Stimulated activated CD4-positive, alpha-beta T cell treated with anti-CD3 and anti-CD28 coated beads, Interleukin-4, amount 100 ng/mL, for 24 hours (primary cell): ENCODE results near the gene CD1B.
"Not testable (repeated sequence)": the region's sequence is repeated elsewhere in the genome, so short reads cannot be mapped to it uniquely, and the experiment has no call there.

Experiments used
- DNase-seq: peaks from one replicate; pipeline ENCODE4 v3.0.0-alpha.2; 2020

Gene CD1B

DNA sequence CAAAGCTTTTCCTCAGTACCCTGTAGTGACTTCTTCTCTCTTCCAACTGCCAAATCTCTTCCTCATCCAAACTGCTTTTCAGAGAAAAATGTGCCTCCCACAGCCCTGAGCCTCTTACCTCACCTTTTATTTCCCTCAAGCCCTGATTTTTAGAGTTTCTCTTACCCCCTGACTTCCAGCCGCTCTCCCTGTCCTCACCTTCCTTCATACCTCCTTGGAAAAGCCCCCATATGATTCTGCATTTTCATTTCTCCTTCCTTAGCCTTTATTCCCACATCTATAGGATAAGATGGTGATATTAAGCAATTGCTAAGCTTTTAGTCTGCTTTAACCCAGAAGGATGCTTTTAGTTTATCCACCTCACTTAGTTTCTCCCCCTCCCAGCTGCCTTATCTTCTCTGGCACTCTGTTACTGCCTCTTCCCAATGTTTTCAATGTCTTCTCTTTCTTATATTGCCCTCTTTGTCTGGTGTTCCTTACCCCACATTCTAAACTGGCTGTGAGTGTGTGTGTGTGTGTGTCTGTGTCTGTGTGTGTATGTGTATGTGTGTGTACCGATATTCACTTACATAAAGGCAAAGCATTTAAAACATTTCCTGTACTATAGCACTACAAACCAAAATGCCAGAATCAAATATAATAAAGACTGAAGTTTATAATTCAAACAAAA lies at the start of gene CD1B:
Gene CD1B, minus strand, starts transcription at position 51 of the 670 bp plus-strand sequence. CDS start 108 bp downstream, outside the sequence.
- no peak for DNase-seq

DNA sequence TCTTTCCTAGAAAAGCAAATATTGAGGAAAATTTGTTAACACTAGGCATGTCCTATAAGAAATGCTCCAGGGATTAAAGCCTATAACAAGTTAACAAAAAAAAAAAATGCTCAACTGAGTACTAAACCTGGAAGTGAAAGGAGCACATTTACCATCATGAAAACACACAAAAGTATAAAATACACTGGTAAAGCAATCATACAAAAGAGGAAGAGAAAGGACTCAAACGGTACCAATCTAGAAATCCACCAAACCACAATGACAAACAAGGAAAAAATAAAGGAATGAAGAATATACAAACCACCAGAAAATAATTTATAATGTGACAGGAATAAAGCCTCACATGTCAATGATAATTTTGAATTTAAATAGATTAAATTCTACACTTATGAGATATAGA lies 43.5 kb upstream of the CD1B start:
- no peak for DNase-seq

DNA sequence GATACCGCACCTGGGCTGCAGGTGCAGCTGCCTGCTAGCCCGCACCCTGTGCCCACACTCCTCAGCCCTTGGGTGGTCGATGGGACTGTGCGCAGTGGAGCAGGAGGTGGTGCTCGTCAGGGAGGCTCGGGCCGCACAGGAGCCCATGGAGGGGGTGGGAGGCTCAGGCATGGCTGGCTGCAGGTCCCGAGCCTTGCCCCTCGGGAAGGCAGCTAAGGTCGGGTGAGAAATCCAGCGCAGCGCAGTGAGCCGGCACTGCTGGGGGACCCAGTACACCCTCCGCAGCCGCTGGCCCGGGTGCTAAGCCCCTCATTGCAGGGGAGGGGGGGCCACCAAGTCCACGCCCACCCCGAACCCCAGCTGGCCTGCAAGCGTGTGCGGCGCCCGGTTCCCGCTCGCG lies 42.8 kb upstream of the CD1B start:
- DNase-seq, result not testable (repeated sequence)

DNA sequence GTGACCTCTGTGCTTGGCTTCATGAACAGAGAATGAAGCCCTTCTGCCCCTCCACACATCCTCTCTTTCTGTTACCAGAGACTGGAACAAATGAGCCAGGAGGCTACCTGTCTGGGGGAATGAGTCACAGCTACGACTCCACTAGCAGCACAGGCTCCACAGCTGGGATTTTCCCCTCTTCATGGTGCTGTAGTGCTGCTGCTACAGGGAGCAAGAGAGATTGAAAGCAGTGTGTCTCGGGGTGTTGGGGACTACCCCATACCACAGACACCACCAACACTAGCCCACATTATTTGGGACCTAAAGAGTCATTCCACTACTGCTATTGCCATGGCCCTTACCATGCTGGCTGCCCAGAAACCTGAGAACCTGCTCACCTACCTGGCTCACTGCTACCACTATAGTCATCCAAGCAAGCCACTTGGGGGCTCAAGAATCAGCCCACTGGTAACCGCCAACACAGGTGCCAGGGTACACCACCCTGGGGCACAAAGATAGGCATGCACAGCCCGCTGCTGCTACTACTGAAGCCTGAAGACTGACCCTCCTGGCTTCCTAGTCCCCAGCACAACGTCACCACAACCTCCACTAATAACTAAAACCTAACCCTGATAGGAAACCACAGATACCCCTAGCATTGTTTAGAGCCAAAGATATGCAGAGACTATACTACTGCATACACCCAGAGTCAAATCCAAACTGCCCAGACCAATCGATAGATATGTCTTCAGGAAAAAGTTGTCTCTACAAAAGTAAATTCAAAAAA lies 40.0 kb upstream of the CD1B start:
- DNase-seq, result peak; percentile 20

DNA sequence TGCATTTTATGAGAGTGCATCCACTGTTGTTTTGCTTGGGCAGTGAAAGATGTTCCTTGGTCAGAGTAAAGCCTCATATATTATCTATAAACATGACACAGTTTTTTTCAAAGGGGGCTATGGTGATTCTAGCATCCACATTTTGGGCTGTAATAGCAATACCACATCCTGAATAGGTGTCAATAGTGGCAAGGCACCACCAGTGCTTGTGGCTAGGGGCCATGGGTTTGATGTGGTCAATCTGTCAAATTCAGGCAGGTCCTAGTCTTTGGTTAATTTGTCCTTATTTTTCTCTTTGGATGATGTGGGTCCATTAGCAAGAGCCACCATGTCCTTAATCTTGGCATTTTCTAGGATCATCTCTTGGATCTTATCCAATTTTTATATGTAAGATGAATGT lies 35.5 kb upstream of the CD1B start:
- no peak for DNase-seq

DNA sequence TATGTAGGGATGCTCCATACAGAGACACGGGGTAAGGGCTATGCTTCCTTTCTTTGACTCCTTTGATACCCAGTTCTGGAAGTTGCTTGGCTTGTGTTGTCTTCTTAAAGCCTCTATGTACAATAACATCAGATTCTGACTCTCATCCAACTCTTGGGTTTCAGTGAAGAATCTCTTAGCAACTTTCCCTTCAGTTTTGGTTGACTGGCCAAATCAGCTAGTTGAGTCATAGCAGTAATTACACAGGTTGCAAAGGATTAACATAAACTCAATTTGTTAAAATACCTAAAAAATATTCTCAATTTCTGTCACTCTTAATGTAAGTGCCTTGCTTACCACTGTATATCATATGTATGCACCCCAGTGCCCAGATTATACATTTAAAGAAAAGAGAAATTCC lies 31.6 kb upstream of the CD1B start:
- DNase-seq, result no peak

DNA sequence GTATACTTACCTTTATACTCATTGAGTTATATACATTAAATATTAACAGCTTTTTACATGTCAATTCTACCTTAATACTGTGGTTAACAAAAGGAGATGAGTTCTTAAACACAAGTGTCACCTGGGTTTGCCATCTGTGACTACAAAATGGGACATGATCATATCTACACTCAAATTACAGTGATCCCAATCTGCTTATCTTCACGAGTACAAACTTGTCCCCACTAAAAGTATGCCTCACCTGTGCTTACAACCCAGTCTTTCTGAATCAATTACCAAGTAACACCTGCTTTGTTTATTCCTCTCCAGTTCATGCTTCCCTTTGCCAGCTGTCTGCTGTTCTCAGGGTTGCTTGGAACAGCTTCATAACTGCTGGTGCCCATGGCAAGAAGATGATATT lies 31.2 kb upstream of the CD1B start:
- DNase-seq, result no peak

DNA sequence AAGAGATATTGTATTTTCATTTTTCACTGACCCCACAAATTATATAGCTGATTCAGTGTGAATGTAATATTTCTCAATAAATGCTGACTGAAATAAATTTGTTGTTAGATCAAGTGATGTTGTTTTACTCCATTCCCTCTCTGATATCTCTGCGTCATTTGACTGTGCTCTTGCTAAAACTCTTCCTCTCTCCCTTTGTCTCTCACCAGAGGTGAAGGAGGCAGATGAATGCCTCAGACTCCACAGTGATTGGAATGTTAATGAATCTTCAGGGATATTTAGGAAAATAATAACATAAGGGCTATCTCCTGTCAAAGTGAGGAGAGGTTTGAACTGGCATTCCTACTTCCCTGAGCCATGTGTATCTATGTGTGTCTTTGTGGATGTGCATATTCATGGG lies 26.1 kb upstream of the CD1B start:
- no peak for DNase-seq

DNA sequence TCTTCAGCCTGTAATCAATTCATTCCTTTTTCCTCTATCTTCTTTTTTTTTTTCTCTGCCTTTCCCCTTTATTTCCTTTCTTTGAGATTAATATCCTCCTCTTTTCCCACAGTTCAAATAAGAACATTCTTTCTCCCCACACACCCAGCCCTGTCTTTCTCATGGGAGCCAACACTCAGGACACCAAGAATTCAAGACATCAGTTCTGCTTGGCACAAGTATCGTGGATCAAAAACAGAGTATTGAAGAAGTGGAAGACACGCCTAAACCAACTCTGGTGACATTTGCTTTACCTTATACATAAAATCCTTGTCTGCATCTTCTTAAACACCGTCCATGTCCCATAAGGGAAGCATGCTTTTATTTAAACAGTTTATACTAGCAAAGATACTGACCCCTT lies 25.3 kb upstream of the CD1B start:
- no peak for DNase-seq

DNA sequence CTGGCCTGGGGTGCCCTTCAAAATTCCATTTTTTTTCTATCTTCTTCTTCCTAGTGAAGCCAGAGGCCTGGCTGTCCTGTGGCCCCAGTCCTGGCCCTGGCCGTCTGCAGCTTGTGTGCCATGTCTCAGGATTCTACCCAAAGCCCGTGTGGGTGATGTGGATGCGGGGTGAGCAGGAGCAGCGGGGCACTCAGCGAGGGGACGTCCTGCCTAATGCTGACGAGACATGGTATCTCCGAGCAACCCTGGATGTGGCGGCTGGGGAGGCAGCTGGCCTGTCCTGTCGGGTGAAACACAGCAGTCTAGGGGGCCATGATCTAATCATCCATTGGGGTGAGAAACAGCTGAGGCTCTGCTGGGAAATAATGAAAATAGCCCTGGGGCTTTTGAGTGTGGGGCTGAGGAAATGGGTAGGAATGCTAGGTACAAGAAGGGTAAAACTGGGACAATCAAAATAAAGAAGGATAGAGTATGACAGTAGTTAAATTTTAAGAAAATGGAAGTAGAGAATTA lies 24.5 kb upstream of the CD1B start:
- no peak for DNase-seq

DNA sequence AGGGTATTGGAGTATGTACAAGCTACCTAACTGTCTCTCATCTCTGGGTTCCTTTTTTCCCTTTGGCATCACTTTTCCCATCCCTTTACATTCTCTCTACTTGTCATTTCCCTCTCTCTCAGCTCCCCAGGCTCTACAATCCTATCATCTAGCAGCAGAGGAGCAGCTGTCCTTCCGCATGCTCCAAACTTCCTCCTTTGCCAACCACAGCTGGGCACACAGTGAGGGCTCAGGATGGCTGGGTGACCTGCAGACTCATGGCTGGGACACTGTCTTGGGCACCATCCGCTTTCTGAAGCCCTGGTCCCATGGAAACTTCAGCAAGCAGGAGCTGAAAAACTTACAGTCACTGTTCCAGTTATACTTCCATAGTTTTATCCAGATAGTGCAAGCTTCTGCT lies 22.9 kb upstream of the CD1B start:
- no peak for DNase-seq

DNA sequence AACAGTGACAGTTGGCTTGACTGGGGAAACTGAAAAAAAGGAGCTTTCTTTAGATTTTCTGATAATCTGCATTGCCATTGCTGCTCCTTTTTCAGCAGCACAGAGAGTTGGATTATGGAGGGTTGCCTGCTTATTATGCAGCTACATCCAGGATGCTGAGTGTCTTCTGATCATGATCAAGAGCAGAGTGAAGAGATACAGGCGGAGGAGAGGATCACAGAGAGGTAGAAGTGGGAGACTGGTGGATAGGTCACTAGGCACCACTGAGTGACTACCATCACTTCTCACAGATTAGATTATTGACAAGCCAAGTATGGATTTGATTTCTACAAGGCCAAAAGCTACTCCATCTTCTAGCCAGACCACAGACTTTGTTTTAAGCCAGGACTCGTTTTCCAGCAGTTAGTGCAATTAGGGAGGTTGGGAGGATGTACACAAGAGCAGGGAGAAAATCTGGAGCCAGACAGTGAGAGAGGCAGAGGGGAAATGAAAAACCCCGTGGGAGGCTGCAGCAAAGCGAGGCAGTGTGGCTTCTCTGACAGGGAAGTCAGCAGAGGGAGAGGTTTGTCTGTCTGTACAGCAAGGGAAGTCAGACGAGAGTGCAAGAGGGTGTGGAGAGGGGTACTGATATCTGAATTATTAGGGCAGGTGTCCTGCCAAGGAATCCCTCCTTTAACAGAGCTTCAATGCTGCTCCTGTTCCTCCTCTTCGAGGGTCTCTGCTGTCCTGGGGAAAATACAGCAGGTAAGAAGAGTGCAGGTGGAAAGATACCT lies 22.2 kb upstream of the CD1B start, which contains the start of gene CD1E:
Gene CD1E, plus strand, starts transcription at position 592 of the 773 bp plus-strand sequence. Its CDS starts 95 bp downstream, at position 687.
- no peak for DNase-seq

DNA sequence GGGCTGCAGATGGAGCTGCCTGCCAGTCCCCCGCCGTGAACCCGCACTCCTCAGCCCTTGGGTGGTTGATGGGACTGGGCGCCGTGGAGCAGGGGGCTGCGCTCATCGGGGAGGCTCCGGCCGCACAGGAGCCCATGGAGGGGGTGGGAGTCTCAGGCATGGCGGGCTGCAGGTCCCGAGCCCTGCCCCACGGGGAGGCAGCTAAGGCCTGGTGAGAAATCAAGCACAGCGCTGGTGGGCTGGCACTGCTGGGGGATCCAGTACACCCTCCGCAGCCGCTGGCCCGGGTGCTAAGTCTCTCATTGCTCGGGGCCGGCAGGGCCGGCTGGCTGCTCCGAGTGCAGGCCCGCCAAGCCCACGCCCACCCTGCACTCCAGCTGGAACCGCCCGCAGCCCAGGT lies 17.6 kb upstream of the CD1B start:
- not testable (repeated sequence) for DNase-seq

DNA sequence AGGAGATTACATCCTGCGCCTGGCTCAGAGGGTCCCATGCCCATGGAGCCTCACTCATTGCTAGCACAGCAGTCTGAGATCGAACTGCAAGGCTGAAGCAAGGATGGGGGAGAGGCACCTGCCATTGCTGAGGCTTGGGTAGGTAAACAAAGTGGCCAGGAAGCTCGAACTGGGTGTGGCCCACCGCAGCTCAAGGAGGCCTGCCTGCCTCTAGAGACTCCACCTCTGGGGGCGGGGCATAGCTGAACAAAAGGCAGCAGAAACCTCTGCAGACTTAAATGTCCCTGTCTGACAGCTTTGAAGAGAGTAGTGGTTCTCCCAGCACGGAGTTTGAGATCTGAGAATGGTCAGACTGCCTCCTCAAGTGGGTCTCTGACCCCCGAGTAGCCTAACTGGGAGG lies 5.1 kb upstream of the CD1B start:
- DNase-seq, result not testable (repeated sequence)

DNA sequence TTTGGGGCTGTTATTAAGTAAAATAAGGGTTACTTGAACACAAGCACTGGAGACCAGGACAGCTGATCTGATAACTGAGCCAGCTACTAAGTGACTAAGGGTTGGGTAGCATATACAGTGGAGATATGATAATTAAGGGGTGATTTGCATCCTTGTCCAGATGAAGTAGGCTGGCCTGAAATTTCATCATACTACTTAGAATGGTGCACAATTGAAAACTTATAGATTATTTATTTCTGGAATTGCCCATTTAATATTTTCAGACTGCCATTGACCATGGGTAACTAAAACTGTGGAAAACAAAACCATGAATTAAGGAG lies 3.8 kb upstream of the CD1B start:
- DNase-seq, result no peak

DNA sequence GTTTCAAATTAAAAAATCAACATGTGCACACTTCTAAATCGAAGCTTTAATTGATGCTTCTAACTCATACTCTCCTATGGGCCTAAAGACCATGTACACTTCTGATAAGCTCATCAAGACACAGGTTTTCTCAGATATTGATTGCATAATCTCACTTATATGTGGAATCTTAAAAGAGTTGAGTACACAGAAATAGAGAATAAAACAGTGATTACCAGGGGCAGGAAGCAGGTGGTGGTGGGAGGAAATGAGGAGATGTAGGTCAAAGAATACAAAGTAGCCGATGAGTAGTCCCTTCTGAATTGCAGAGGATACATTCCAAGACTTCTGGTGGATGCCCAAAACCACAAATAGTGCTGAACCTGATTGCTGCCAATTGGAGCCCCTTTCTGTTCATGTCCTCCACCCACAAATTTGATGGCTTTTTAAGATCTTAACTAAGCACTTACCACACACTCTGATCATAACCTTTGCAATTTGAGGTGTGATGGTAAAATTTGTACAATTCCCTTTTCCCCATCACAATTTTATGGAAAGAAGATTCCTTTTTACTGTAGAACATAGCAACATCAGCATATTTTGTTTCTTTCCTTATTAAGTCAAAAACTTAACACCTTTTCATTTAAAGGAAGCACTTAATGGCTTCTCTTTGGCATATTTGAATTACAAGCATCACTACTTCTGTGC lies 3.3 kb upstream of the CD1B start:
- no peak for DNase-seq

DNA sequence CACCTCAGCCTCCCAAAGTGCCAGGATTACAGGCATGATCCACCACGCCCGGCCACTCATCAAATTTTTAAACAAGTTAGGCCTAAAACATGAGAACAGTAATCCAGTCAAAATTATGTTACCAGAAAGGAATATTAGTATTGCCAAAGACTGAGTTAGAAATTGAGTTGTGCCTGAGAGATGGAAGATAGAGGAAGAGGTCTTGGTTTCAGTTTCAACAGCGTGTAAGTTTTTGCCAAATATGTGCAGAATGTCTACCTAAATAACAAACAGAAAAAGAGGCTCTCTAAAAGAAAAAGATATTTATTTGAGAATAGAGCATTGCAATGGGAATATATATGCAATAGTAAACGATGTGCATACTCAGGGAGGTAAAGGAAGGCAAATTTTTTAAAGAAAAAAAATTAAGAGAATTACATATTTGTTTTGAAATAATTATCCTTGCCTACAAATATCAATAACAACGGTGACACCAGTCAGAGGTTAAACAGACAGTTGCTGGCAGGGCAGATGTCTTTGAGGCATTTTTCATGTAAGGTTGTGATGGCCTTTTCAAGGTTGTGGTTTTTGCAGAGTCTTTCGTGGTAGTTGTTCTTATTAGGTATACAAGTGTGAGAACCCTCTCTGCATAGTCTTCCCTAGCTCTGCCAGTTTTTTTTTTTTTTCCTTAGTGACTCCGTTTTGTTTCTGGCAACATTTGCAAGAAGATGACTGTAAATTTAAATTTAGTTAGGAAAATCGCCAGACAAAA lies 2.2 kb upstream of the CD1B start:
- DNase-seq, result no peak

DNA sequence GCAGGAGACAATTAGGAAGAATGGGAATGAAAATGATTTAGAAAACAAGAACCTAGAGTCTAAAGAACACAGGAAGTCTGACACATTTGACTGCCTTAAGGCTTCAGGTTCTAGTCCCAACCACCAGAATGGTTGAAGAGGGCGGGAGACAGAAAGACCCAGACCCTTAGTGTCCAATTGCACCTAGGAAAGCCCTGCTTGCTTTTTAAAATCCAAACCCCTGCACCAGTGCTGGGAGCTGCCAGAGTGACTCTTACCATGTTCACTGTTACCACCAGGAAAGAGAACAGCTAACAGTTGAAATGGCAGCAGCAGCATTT lies 265 bp downstream of the CD1B start:
- DNase-seq, result no peak

DNA sequence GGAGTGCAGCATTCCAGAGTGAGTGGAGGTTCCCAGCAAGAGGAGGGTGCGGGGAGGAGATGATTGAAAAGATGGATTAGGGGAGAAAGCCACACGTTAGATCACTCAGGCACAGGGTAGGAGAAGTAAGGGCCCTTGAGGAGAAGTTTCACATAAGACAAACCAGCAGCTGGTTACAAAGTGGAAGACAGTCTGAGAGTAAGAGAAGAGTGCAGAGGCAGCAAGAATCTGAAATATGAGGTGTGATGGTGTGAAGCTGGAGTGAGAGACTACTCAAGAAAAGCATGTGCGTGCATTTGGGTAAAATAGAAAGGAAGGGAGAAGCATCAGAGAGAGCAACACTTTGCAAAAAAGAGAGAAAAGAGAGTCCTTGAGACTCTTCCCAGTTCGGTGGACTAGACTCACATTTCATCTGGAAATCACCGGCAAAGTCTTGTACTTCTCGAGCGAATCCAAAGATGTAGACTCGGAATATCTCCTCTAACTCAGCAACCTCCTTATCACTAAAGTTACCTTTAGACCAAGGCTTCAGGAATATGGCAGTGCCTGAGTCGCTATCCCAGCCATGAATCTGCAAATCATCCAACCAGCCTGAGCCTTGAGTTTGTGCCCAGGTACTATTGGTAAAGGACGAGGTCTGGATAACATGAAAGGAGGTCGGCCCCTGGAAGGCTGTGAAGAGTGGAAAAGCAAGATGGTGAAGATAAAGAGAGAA lies 783 bp downstream of the CD1B start:
- DNase-seq, result no peak

DNA sequence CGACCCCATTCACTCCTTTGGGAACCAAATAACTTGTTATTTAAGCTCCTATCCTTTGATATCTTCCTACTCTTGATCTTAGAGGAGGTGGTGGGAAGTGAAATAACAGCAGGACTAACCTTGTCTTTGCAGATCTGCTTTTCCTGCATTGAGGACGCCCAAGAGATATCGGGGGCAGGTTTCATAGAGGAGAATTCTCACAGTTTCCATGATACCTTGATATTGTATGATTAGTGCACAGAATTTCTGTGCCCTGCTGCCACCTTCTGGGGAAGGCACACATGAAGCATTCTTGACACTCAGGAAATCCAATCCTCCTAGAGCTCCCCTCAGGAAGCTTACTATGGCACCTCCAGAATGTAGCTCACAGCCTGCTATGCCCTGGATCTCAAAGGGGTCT lies 1.6 kb downstream of the CD1B start:
- DNase-seq, result no peak

DNA sequence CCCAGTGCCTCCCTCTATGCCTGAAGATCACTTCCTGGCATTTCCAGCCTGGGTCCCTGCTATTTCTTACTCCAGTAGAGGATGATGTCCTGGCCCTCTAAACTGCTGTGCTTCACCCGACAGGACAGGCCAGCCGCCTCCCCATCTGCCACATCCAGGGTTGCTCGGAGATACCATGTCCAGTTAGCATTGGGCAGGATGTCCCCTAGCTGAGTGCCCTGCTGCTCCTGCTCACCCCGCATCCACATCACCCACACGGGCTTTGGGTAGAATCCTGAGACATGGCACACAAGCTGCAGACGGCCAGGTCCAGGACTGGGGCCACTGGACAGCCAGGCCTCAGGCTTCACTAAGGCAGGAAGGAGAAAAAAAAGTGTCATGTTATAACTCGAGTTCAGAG lies 2.0 kb downstream of the CD1B start:
- no peak for DNase-seq

DNA sequence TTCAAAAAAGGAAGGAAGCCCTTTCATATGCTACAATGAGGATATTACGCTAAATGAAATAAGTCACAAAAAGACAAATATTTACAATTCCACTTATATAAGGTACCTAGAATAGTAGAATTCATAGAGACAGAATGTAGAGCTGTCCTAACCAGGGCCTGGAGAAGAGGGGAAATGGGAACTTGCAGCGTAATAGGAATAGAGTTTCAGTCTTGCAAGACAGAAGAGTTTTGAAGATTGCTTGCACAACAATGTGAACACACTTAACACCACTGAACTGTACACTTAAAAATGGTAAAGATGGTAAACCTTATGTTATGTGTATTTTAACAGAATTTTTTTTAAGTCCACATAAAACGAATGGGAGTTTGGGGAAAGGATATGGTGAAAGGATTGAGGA lies 2.9 kb downstream of the CD1B start:
- DNase-seq, result no peak
